Esophagus squamous epithelium (tissue), 4 donors: Measurements from ENCODE around the gene BOD1L1.

Experiments used
- POLR2A ChIP-seq, 4 donors: fragments of 450-650 bp; IDR thresholded peaks; one replicate each; pipeline ENCODE4 v1.6.1; 2017; ENCODE audit warnings: antibody characterized with exemption in 4 of 4, mild to moderate bottlenecking in 4 of 4, moderate library complexity in 3 of 4
- TF ChIP-seq, protein P1 (sequence below), 6 experiments: fragments of 450-650 bp in 4 of 6; fragments of 200-600 bp in 2 of 6; sonication (generic) in 2 of 6; IDR thresholded peaks; one replicate each; pipeline ENCODE4 v1.5.1; 2016 to 2019; ENCODE audit warnings: antibody characterized with exemption in 6 of 6, mild to moderate bottlenecking in 4 of 6, moderate library complexity in 4 of 6

DNA sequence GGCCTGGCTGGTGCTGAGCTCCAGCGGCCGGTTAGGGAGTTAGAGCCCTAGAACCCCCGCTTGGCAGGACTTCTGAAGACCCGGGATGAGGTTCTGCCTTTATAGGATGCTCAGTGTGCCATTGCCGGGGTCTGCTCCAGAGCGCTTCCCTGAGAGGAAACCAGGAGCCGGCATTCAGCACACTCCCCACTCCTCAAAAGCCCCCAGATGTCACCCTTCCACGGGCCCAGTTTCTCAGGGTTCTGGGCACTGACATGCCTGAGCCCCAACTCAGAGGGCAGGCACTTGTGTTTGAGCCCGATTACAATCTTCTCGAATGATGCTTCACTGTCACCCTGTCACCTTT is 89.7 kb downstream of the BOD1L1 start:
- TF ChIP-seq, protein P1, sequence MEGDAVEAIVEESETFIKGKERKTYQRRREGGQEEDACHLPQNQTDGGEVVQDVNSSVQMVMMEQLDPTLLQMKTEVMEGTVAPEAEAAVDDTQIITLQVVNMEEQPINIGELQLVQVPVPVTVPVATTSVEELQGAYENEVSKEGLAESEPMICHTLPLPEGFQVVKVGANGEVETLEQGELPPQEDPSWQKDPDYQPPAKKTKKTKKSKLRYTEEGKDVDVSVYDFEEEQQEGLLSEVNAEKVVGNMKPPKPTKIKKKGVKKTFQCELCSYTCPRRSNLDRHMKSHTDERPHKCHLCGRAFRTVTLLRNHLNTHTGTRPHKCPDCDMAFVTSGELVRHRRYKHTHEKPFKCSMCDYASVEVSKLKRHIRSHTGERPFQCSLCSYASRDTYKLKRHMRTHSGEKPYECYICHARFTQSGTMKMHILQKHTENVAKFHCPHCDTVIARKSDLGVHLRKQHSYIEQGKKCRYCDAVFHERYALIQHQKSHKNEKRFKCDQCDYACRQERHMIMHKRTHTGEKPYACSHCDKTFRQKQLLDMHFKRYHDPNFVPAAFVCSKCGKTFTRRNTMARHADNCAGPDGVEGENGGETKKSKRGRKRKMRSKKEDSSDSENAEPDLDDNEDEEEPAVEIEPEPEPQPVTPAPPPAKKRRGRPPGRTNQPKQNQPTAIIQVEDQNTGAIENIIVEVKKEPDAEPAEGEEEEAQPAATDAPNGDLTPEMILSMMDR (IDR thresholded peaks at IDR 0.05), result no peak
- no peak for TF ChIP-seq POLR2A (IDR thresholded peaks at IDR 0.05)
